Kidney epithelial cell (primary cell): ENCODE data around the gene EMILIN3. TPM values are rescaled to one million over a fixed set of nuclear protein-coding genes. Genes with fewer than 3 reads are reported as not detected.

Source experiments
- DNase-seq: peaks from one replicate; pipeline ENCODE4 v3.0.0-alpha.2; 2010; ENCODE audit warnings: low read depth
- H3K27me3 ChIP-seq: 2 replicates; pipeline ENCODE4 v1.6.0; 2011; ENCODE audit warnings: low read length; ENCODE audit not compliant: control insufficient read depth, insufficient read depth
- H3K36me3 ChIP-seq: 2 replicates; pipeline ENCODE4 v1.5.1; 2011; ENCODE audit warnings: low read length; ENCODE audit not compliant: control insufficient read depth, insufficient read depth
- H3K4me3 ChIP-seq: 2 replicates; pipeline ENCODE4 v1.5.1; 2011; ENCODE audit warnings: low read depth, mild to moderate bottlenecking, control low read depth, low read length
- CTCF ChIP-seq: IDR thresholded peaks from 2 replicates; pipeline ENCODE4 v1.5.1; 2011; ENCODE audit warnings: mild to moderate bottlenecking, moderate library complexity, low read length, control low read depth, inconsistent platforms; ENCODE audit not compliant: insufficient read depth, poor library complexity, severe bottlenecking
- total RNA-seq: library from RNA; depleted of rRNA; stranded (reverse); fragments of >200 nt; gene quantifications from 2 replicates; pipeline ENCODE4 v1.2.3, GENCODE V29; 2015

EMILIN3 gene
- total RNA-seq, 1 donor from 2014 or later = 0.42 TPM

DNA sequence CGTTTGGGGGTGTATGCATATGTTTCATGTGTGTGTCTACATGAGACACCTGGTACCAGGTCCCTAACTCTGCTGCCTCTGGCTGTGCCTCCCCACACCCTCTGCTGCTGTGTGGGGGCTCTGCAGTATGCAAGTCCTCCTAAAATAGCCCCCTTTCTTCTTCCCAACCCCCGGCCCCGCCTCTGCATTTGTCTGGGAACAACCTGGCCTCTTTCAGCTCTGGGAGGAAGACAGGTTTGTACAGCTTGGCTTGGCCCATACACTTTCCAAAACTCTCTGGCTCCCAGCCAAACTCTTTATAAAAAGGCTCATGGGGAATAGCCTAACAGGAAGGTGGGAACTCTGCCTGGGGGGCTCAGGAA, 27.1 kb upstream of the EMILIN3 start:
- no peak for TF ChIP-seq CTCF
- H3K36me3 ChIP-seq = no peaks in the 10 kb centered on the region

GRCh38 chr20:41392871-41393704, 26.5 kb upstream of the EMILIN3 start:
- Histone ChIP-seq H3K4me3 (no peak overlapping the region), H3K27me3 (no peaks in the 10 kb centered on the region), H3K36me3 (no peaks in the 10 kb centered on the region)
- no peak for DNase-seq
- no peak for TF ChIP-seq CTCF

More for the DNA sequence above, 27.1 kb upstream of the EMILIN3 start:
- DNase-seq = no peak
- H3K4me3 ChIP-seq = no peak overlapping the region
- no peaks in the 10 kb centered on the region for H3K27me3 ChIP-seq

DNA sequence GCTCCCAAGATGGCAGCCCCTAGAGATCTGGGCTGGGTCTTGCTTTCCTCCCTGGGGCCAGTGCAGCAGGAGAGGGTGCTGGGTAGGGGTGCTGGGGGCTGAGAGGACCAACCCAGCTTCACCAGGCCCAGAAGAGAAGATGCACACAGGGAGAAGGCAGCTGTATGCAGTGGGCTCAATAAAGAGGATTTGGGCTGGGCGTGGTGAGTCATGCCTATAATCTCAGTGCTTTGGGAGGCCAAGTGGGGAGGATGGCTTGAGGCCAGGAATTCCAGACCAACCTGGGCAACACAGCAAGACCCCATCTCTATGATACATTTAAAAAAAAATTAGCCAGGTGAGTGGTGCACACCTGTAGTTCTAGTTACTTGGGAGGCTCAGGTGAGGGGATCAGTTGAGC, 25.7 kb upstream of the EMILIN3 start:
- TF ChIP-seq CTCF = no peak
- H3K27me3 ChIP-seq = no peaks in the 10 kb centered on the region
- no peaks in the 10 kb centered on the region for H3K36me3 ChIP-seq
- no peak for DNase-seq
- no peak overlapping the region for H3K4me3 ChIP-seq

DNA sequence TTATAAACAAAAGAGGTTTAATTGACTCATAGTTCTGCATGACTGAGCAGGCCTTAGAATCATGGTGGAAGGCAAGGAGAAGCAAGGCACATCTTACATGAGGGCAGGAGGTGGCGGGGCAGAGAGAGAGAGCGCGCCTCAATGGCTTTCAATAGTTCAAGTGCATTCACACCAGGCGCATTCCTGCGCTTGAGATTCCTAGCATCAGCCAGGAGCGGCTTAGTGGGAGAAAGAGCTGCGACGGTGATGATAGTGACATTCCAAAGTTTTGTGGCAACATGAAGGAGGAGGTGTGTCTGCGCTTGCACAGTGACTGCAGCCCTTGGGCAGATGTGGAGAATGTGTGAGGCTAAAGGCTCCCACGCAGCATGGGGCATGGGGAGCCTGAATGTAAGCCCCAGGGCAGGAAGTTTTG, 25.0 kb upstream of the EMILIN3 start:
- no peaks in the 10 kb centered on the region for H3K36me3 ChIP-seq
- DNase-seq = no peak
- H3K27me3 ChIP-seq = no peaks in the 10 kb centered on the region
- TF ChIP-seq CTCF = no peak
- H3K4me3 ChIP-seq = no peak overlapping the region

- no peak for TF ChIP-seq CTCF
- no peaks in the 10 kb centered on the region for H3K27me3 ChIP-seq
- no peaks in the 10 kb centered on the region for H3K36me3 ChIP-seq
- H3K4me3 ChIP-seq = no peak overlapping the region
- DNase-seq = no peak
Observed at GRCh38 chr20:41390889-41391288, 24.3 kb upstream of the EMILIN3 start.

- Histone ChIP-seq H3K27me3 (peaks cover 2% of the 10 kb centered on the region), H3K36me3 (no peaks in the 10 kb centered on the region), H3K4me3 (no peak overlapping the region)
- no peak for TF ChIP-seq CTCF
- DNase-seq = no peak
Observed at GRCh38 chr20:41387444-41387851, 20.8 kb upstream of the EMILIN3 start.
